RWPE2 (cell line): Measurements from ENCODE around the gene DCUN1D1.

Experiments
- ATAC-seq: fragments of 200-7000 bp; cut with Tn5 transposase; 3 replicates; pipeline ENCODE4 v1.9.1; 2021; ENCODE audit warnings: low read depth
- DNase-seq: peaks from one replicate; pipeline ENCODE4 v3.0.0-alpha.2; 2020; ENCODE audit warnings: low spot score
- H3K27ac ChIP-seq: fragments of 450-650 bp; 2 replicates; pipeline ENCODE4 v1.5.1; 2017; ENCODE audit warnings: mild to moderate bottlenecking; ENCODE audit not compliant: poor library complexity, severe bottlenecking
- H3K27me3 ChIP-seq: fragments of 250-450 bp; sonication (Bioruptor Pico); 2 replicates; pipeline ENCODE4 v1.5.1; 2021; ENCODE audit warnings: mild to moderate bottlenecking, moderate library complexity; ENCODE audit not compliant: insufficient read depth, poor library complexity, severe bottlenecking
- H3K36me3 ChIP-seq: fragments of 250-450 bp; sonication (Bioruptor Pico); 2 replicates; pipeline ENCODE4 v1.5.1; 2020; ENCODE audit warnings: low read depth, mild to moderate bottlenecking, moderate library complexity
- H3K4me1 ChIP-seq: fragments of 250-450 bp; sonication (Bioruptor Pico); 2 replicates; pipeline ENCODE4 v1.5.1; 2021; ENCODE audit warnings: mild to moderate bottlenecking, moderate library complexity; ENCODE audit not compliant: insufficient read depth, poor library complexity, severe bottlenecking
- H3K4me3 ChIP-seq: fragments of 250-450 bp; sonication (Bioruptor Pico); 2 replicates; pipeline ENCODE4 v1.5.1; 2021; ENCODE audit warnings: mild to moderate bottlenecking, moderate library complexity; ENCODE audit not compliant: severe bottlenecking
- H3K9me3 ChIP-seq: fragments of 250-450 bp; sonication (Bioruptor Pico); 2 replicates; pipeline ENCODE4 v1.5.1; 2021; ENCODE audit warnings: mild to moderate bottlenecking, moderate library complexity; ENCODE audit not compliant: severe bottlenecking
- TF ChIP-seq, protein P1 (sequence below): fragments of 450-650 bp; IDR thresholded peaks from one replicate; pipeline ENCODE4 v1.5.1; 2017; ENCODE audit warnings: mild to moderate bottlenecking, moderate library complexity; ENCODE audit not compliant: poor library complexity, severe bottlenecking

DCUN1D1 gene

DNA sequence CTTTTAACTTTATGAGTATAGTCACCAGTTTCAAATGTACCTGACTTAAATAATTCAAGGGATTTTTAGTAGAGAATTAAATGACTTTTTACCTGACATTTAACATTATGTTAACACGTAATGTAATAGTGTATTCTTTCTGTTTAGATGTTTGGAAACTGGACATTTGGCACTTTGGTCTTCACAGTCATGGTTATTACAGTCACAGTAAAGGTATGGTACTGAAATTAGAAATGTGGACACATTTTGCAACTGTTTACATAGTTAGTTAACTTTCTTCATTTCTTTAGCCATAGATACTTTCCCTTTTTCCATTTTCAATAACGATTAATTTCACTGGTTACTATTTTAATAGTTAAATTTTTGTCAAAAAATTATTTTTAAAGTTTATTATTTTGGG, 83.8 kb downstream of the DCUN1D1 start:
- H3K9me3 ChIP-seq: no peaks in the 10 kb centered on the region
- ATAC-seq (no peak), DNase-seq (no peak)
- H3K4me1 ChIP-seq: no peaks in the 10 kb centered on the region
- no peak overlapping the region for H3K27ac ChIP-seq
- no peak overlapping the region for H3K4me3 ChIP-seq
- H3K27me3 ChIP-seq: no peaks in the 10 kb centered on the region
- TF ChIP-seq, protein P1, sequence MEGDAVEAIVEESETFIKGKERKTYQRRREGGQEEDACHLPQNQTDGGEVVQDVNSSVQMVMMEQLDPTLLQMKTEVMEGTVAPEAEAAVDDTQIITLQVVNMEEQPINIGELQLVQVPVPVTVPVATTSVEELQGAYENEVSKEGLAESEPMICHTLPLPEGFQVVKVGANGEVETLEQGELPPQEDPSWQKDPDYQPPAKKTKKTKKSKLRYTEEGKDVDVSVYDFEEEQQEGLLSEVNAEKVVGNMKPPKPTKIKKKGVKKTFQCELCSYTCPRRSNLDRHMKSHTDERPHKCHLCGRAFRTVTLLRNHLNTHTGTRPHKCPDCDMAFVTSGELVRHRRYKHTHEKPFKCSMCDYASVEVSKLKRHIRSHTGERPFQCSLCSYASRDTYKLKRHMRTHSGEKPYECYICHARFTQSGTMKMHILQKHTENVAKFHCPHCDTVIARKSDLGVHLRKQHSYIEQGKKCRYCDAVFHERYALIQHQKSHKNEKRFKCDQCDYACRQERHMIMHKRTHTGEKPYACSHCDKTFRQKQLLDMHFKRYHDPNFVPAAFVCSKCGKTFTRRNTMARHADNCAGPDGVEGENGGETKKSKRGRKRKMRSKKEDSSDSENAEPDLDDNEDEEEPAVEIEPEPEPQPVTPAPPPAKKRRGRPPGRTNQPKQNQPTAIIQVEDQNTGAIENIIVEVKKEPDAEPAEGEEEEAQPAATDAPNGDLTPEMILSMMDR: no peak
- H3K36me3 ChIP-seq: peaks cover 54% of the 10 kb centered on the region

DNA sequence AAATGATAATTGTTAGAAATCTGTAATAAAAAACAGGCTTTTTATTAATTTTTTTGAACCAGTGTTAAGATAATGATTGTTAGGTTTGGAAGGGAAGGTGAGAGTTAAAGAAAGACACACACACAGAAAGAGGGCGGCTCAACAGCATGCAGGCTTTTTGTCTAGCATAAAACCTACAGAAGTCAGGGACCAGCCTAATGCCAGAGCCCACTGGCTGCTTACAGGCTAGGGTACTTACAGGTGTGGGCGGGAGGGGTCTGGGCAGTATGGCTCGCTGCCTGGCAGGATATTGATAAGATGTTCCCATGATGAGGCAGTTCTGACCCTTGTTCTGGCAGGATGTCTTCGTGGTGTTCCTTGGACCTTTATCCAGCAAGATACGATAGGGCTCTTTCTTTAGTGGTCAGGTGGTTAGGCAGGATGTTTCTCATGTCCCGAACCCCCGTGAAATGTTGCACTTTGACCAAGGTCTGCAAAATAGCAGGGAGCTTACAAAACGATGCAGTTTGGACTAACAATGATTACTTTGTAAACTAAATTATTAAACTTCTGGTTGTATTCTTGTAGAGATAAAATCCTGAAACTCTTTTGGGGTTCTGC, 84.7 kb downstream of the DCUN1D1 start:
- DNase-seq (no peak), ATAC-seq (no peak)
- TF ChIP-seq, protein P1: no peak
- no peaks in the 10 kb centered on the region for H3K9me3 ChIP-seq
- no peak overlapping the region for H3K27ac ChIP-seq
- H3K27me3 ChIP-seq: no peaks in the 10 kb centered on the region
- no peaks in the 10 kb centered on the region for H3K4me1 ChIP-seq
- H3K36me3 ChIP-seq: peaks cover 64% of the 10 kb centered on the region
- H3K4me3 ChIP-seq: no peak overlapping the region

DNA sequence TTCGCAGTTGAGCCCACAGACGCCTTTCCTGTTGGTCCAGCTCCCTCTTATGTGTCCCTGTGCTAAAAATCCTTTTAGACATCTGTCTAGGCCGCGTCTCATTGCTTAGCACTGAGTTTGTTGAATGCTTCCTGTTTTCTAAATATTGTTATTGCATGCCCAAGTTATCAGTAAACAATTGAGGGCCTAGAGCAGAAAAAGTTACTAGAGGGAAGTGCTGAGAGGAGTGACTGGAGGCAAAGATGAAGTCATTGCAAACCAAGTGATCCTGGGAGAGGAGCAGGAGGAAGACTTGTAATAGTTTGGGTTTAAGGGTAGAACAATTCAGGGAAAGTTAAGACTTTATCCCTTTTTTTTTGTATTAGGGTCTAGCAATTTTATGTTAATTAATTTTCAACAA, 88.1 kb downstream of the DCUN1D1 start:
- Histone ChIP-seq H3K27me3 (no peaks in the 10 kb centered on the region), H3K4me1 (no peaks in the 10 kb centered on the region), H3K9me3 (no peaks in the 10 kb centered on the region), H3K4me3 (no peak overlapping the region), H3K27ac (no peak overlapping the region), H3K36me3 (peaks cover 63% of the 10 kb centered on the region)
- TF ChIP-seq, protein P1: no peak
- no peak for ATAC-seq
- DNase-seq: no peak

DNA sequence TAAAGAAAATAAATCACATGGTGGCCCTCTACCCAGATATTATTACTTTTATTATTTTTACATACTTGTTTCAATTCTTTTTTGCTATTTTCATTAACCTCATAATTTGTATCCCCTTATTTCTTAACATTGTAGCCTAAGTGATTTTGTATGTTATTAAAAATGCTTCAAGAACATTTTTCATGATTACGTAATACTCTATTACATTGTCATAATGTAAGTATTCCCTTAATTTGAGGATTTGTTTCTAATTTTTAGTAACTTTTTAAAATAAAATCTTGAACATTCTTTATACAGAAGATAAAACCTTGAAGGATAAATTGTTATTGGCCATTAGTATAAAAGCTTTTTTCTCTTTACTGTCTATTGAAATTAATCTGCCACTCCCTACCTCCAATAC, 89.0 kb downstream of the DCUN1D1 start:
- no peak overlapping the region for H3K27ac ChIP-seq
- H3K36me3 ChIP-seq: peaks cover 55% of the 10 kb centered on the region
- no peaks in the 10 kb centered on the region for H3K9me3 ChIP-seq
- DNase-seq: no peak
- H3K4me3 ChIP-seq: no peak overlapping the region
- H3K27me3 ChIP-seq: no peaks in the 10 kb centered on the region
- ATAC-seq: no peak
- TF ChIP-seq, protein P1: no peak
- H3K4me1 ChIP-seq: no peaks in the 10 kb centered on the region

DNA sequence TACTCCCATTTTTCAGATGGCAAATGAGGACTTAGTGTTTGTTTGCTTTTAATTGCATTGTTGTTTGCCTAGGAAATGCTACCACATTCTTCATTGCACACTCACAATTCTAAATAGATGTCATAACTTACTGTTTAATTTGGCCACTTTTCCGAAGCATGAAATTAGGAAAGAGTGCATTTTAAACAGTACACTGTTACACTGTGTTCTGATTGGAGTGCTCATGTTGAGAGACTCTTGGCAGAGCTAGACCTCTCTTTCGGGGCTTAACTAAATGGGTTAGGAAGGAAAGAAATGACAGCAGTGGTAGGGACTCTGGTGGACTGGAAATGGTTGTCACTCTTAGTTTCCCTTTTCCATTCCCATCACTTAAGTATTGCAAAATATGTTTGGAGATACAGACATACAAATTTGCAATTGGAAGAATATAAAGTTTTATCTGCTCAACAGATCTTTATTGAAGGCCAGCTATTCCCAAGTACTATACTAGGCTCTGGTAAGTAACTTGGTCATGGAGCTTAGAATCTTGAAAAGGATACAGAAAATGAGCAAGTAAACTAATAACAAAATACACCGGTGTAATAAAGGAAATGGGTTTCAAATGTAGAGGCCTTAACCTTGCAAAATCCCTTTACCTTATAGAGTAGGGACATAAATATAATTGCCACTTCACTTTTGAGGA, 90.2 kb downstream of the DCUN1D1 start:
- Histone ChIP-seq H3K4me3 (no peak overlapping the region), H3K27ac (no peak overlapping the region), H3K4me1 (no peaks in the 10 kb centered on the region), H3K27me3 (no peaks in the 10 kb centered on the region), H3K36me3 (peaks cover 63% of the 10 kb centered on the region), H3K9me3 (no peaks in the 10 kb centered on the region)
- TF ChIP-seq, protein P1: no peak
- ATAC-seq (no peak), DNase-seq (no peak)
